Activated naive CD8-positive, alpha-beta T cell treated with anti-CD3 and anti-CD28 coated beads, Interleukin-2, amount 50 U/mL, for 16 hours (primary cell): ENCODE data around the gene TNRC6C.

Experiments used
- DNase-seq: peaks from one replicate; pipeline ENCODE4 v3.0.0-alpha.2; 2020; ENCODE audit warnings: low read depth, low spot score

Gene TNRC6C

DNA sequence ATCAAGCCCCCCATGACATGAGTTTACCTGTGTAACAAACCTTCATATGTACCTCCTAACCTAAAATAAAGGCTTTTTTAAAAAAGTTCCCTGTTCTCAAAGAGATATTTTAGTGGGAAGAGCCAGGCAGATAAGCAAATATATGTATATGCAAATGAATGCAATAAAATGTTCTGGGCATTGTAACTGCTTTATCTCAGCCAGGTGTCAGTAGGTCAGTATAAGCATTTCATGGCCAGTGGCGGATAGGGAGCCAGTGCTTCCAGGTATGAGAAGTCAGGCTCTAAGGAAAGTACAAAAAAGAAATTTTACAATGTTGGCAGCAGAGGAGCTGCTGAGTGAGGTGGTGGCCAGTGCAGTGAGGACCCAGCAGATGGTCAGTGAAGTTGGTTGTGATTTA lies 53.9 kb downstream of the TNRC6C start:
- no peak for DNase-seq

DNA sequence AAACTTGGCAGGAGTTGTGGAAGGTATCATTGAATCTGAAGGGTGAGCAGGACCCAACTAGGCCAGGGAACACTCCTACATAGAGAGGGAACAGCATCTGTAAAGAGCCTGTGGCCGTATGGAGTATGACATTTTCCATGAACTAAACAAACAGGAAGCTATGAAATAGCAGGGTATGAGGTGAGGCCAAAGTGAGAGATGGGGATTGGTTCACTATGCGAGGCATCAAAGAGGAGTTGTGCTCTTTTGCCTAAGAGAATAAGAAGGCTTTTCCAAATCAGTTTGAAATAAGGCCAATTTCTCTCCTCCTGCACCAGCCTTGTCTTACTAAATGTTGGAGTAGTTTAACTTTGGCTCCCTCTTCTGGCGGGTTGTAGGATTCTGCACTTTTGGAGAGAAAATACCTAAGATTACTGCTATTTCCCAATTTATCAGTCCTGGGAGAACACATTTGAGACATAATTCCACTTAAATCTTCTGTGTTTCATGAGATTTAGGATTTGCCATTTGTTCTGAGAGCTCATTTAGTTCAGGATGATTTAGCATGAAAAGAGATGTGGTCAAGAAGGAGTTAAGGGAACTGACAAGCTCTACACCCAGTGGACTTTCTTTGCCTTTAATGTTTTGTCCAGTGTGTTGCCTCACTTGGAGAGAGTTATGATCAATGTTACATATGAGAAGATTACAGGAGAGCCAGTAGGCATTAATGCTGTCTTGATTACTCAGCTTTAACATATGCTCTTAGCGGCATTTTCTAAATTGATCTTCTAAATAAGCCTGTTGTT lies 55.4 kb downstream of the TNRC6C start:
- peak; percentile 11 for DNase-seq

DNA sequence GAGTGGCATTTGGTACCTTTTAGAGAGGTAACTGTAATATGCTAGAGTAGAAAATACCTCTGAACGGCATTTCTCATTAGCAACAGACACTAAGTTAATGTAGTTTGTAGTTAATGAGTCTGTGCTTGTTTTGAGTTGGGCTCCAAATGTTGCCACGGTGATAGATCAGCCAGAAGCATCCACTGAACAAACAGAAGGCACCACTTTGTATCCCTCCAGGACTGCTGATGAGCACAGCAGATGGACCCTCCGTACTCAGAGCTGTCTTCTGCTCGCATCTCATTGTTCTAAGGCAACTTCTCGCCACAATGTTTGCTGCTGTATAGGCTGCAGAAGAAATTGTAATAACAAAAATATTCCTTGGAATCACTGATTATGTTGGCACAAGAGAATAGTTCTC lies 56.1 kb downstream of the TNRC6C start:
- DNase-seq: no peak

GRCh38 chr17:78016852-78017251 lies 58.3 kb downstream of the TNRC6C start:
- DNase-seq: no peak

DNA sequence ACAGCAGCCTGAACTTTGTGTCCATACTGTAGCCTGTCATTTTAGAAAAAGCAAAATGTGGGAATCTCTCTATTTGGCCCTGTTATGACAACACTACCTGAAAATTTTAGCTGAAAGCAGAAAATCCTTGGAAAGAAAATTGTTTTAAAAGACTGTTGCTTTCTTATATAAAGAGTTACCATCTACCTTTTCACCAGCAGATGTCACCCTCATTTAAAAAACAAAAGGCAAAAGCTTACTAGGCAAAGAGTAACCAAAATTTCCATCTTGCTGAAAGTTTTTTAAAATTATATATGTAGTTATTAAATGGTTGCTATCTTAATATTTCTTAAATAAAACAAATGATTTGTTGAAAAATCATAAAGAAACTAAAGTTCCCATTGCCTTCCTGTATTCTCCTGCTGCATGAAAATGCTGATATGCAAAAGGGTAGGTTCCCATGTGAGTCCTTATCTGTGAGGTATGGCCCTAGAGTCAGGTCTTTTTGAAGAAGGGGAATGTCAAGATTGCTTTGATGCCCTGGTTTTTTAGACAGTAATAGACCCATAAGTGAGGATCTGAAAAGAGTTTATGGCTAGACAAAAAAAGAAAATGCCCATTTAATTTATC lies 61.0 kb downstream of the TNRC6C start:
- DNase-seq: no peak

DNA sequence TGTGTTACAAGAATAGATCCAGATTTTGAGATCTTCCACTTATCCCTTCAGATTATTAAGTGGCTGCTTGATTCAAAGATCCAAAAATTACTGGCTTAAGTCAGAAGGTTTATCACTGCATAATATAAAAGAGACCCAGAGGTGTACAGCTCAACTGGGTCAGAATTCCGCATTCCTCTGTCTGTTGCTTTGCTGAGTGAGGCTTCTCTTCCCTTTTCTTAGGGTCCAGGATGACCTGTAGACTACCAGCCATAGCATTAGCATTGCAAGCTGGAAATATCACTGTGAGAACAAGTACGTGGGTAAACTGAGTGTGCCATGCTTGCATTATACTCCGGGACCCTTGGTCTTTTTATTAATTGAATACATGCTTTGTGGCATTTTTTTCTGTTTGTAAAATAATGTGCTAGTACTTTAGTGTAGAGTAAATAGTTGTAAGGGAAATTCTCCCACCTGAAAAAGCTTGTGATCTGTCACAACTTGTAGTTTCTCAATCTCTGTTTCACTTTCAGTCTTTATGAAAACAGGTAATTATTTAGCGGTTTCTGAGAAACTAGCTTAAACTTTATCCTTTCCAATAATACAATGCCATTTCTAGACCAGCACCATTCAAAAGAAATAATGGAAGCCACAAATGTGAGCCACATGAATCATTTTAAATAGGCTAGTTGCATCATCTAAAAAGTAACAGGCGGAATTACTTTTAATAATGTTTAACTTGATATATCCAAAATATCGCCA lies 61.6 kb downstream of the TNRC6C start:
- DNase-seq: no peak

- no peak for DNase-seq
Measured at GRCh38 chr17:78020717-78021108, 62.2 kb downstream of the TNRC6C start.

GRCh38 chr17:78022425-78022824 lies 63.9 kb downstream of the TNRC6C start:
- no peak for DNase-seq

DNA sequence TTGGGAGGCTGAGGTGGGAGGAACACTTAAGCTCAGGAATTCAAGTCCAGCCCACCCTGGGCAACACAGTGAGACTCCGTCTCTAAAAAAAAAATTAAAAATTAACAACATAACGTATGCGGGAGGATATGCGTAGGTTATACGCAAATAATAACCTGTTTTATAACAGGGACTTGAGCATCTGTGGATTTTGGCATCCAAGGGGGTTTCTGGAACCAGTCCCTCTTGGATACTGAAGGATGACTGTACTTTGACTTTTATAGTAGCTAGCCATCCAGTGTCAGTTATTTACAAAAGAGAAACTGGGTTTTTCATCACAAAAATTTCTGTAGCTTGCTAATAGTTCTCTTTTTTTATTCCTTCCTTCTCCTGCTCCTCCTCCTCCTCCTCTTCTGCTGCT lies 64.5 kb downstream of the TNRC6C start:
- no peak for DNase-seq

DNA sequence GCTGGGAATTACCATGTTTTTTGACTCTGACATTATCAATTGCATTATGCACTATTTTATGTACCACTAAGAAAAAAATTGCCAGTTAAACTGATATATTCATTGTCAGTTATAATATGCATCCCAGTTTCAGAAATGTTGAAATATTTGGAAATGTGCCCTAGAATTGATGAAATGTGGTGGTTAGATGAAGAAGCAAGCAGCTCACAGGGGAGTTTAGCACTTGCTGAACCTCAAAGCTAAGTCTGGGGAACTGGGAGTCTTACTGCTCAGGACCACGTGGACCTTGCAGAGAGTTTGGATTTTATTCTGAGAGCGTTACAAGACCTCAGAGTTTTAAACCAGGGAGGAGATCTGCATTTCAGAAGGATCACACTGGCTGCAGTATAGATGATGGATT lies 67.9 kb downstream of the TNRC6C start:
- no peak for DNase-seq

- DNase-seq: no peak
Measured at GRCh38 chr17:78027121-78027520, 68.6 kb downstream of the TNRC6C start.

GRCh38 chr17:78029697-78030096 lies 71.2 kb downstream of the TNRC6C start:
- DNase-seq: no peak

DNA sequence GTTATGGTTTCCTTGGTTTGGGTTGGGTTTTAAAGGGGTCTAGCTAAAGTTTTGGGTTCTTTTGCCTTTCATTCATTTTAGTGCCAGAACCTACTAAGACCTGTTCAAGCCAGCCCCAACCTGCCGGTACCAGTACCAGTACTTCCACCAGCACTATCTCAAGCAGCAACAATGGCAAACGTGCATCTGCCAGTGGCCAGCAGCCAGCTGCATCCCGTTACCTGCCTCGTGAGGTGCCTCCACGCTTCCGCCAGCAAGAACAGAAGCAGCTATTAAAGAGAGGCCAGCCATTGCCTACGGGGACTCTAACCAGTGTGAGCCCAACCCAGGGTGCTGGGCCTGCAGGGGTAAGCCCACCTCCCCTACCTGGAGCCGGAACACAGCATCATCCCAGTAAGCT lies 72.9 kb downstream of the TNRC6C start:
- DNase-seq: no peak

DNA sequence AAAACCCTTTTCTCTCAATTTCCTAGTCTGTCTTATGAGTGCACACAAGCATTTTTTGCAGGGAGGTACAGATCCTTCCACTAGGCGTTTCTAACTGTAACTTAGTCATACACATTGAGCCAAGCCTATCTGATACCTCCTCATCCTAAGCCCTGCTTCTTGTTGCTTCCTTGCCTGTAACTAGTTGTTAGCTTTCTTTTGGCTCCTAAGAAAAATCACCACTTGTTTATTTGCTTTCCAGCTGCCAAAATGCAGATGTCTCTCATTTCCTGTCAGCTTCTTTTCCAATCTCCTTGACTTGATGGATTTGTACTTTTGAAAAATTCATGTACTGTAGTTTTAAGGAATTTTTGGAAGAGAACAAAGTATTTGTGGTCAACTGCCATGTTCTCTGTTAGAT lies 73.7 kb downstream of the TNRC6C start:
- DNase-seq: no peak

- DNase-seq: no peak
Measured at GRCh38 chr17:78034429-78035091, 76.1 kb downstream of the TNRC6C start.

DNA sequence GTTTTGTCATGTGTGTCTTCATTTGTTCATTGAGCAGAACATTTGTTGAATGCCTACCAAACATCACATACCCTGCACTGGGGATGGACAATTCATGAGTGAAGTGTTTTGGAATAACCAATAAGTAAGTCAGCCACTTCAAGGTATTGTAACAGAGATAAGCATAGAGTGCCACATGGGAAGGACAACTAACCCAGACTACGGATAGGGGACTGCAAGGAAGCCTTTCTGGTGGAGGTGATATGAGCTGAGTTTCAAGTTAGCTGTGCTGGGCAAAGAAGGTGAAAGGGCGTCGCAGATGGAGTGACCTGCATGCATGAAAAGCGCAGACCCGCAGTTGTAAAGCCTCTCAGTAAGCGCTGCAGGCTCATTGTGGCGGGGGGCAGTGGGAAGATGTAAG lies 78.8 kb downstream of the TNRC6C start:
- no peak for DNase-seq

GRCh38 chr17:78038748-78039288 lies 80.3 kb downstream of the TNRC6C start:
- DNase-seq: no peak

DNA sequence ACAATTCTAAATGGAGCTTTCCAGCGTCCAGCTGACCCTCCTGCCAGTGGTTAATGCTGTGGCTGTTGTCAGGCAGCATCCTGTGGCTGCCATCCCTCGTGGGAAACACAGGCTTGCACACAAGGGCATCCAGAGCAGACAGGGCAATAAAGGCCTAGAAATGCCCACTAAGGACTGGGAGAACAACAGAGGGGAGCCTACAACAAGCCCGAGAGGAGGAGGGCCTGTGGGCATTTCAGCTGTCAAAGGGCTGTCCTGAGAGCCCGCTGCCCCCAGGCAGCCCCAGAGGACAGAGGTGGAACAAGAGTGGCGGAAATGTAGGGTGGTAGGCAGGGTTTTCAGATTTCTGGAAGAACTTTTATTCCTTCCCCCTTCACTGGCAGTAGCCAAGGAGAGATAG lies 81.1 kb downstream of the TNRC6C start:
- DNase-seq: no peak

DNA sequence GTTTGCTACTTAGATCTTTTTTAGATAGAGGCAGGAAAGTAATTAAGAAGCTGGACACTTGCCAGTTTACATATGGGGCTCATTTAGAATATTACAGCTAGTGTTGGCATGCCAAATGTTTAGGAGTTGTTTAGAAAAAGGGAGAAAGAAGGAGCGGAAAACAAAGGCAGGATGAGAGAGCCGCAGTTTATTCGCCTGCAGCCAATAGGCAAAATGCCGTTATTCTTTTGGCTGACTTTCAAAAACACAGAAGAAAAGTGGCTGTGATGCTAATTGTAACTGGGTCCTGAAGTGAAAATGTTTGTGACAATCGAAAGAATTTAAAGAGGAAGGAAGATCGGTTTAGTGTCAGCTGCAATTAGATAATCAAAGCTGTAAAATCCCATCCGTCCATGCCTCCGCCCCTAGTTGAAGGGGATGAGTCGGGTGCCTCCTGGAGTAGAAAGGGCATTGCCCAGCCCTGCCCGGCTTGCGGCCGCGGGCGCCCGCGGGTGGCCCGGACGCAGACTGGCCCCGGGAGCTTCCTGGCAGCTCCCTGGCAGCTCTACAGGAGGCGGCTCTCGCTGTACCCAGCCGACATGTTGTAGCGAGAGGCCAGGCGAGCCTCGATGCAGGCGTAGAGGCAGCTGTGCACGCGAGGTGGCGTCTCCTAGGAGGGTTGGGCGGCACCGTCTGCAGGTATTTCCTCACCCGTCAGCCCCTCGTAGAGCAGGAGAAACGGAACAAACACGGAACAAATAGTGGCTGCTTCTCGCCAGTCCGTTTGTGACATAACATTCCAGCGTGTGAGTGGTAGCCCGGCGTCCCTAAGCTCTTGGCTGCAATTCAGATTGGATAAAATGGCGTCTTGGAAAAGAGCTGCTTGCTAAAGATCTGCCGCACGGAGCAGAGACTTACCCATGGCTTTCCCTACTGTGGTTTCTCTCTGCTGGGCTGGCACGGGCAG lies 82.2 kb downstream of the TNRC6C start:
- DNase-seq: no peak

GRCh38 chr17:78041386-78042179 lies 83.1 kb downstream of the TNRC6C start:
- DNase-seq: no peak
